ENCODE results near the gene ID2. TPM values are rescaled to one million over a fixed set of nuclear protein-coding genes. Genes with fewer than 3 reads are reported as not detected.

Gene ID2
- total and polyA plus RNA-seq, 2 of the 13 experiments (the other 11 are each of a cell fraction or from before 2014, with no cell fraction given): 214 to 719 TPM

GRCh38 chr2:8656160-8656641, 25.7 kb upstream of the ID2 start (continued):
- no peak for TF ChIP-seq ZNF574 (CRISPR knock-in tag; IDR thresholded peaks at IDR 0.05)
- TF ChIP-seq MEIS1 (CRISPR knock-in tag; IDR thresholded peaks at IDR 0.05; ENCODE audit: borderline replicate concordance): no peak
- TF ChIP-seq BCL6 (CRISPR knock-in tag; IDR thresholded peaks at IDR 0.05): peak; percentile 81
- no peak for TF ChIP-seq HNRNPL (IDR thresholded peaks at IDR 0.05; ENCODE audit: low read depth, low read length)
- TF ChIP-seq CBX2 (IDR thresholded peaks at IDR 0.05; ENCODE audit: low read depth, low read length): no peak
- TF ChIP-seq CBX2 (CRISPR knock-in tag; IDR thresholded peaks at IDR 0.05; ENCODE audit: low read depth): no peak
- peak; percentile 75 for TF ChIP-seq SKI (IDR thresholded peaks at IDR 0.05; ENCODE audit: partially characterized antibody)
- TF ChIP-seq E2F5 (CRISPR knock-in tag; conservative IDR thresholded peaks at IDR 0.05): no peak
- TF ChIP-seq PCBP1 (IDR thresholded peaks at IDR 0.05; ENCODE audit: borderline replicate concordance, low read depth, low read length): no peak
- no peak for TF ChIP-seq ZSCAN21 (CRISPR knock-in tag; IDR thresholded peaks at IDR 0.05; ENCODE audit: borderline replicate concordance)
- TF ChIP-seq AHR (CRISPR knock-in tag; IDR thresholded peaks at IDR 0.05): no peak
- peak; percentile 75 for TF ChIP-seq KDM6A (CRISPR knock-in tag; IDR thresholded peaks at IDR 0.05; ENCODE audit: low read depth)
- TF ChIP-seq RFXANK (CRISPR knock-in tag; IDR thresholded peaks at IDR 0.05): no peak
- TF ChIP-seq KDM5B (CRISPR knock-in tag; IDR thresholded peaks at IDR 0.05; ENCODE audit: borderline replicate concordance): no peak
- no peak for TF ChIP-seq GTF3A (CRISPR knock-in tag; conservative IDR thresholded peaks at IDR 0.05)
- TF ChIP-seq ZFP90 (CRISPR knock-in tag; IDR thresholded peaks at IDR 0.05; ENCODE audit: borderline replicate concordance): no peak
- no peak for TF ChIP-seq ZNF547 (CRISPR knock-in tag; IDR thresholded peaks at IDR 0.05)
- 0 out of 2 replicates have a peak, but pooled peaks have one; percentile 69 for TF ChIP-seq ZSCAN29 (CRISPR knock-in tag; conservative IDR thresholded peaks at IDR 0.05)
- no peak for TF ChIP-seq POLR2G (IDR thresholded peaks at IDR 0.05; ENCODE audit: low read depth, low read length)
- TF ChIP-seq SUZ12 (IDR thresholded peaks at IDR 0.05; ENCODE audit: low read depth, low read length): no peak
- peak; percentile 74; the same call in 1 of the 2 replicates for TF ChIP-seq MIER2 (CRISPR knock-in tag; IDR thresholded peaks at IDR 0.05)
- no peak for TF ChIP-seq LRRFIP1 (CRISPR knock-in tag; conservative IDR thresholded peaks at IDR 0.05)
- TF ChIP-seq ZNF17 (CRISPR knock-in tag; IDR thresholded peaks at IDR 0.05): no peak
- no peak for TF ChIP-seq AKAP8 (CRISPR knock-in tag; IDR thresholded peaks at IDR 0.05)
- peak; percentile 66; the same call in 1 of the 2 replicates for TF ChIP-seq FOXO1 (CRISPR knock-in tag; IDR thresholded peaks at IDR 0.05)
- no peak for TF ChIP-seq ZNF207 (IDR thresholded peaks at IDR 0.05; ENCODE audit: borderline replicate concordance)
- peak; percentile 82 for TF ChIP-seq NR2F6 (IDR thresholded peaks at IDR 0.05)
- TF ChIP-seq NR2F6 (CRISPR knock-in tag; IDR thresholded peaks at IDR 0.05): peak; percentile 85
- TF ChIP-seq HNF4A (CRISPR knock-in tag; IDR thresholded peaks at IDR 0.05): peak; percentile 89
- 0 out of 4 replicates have a peak, but pooled peaks of 1 of the 2 experiments have one; percentile 14 for TF ChIP-seq POLR2A (IDR thresholded peaks at IDR 0.05; ENCODE audit: insufficient read depth in 1 of 2, low read depth in 2 of 2, low read length in 2 of 2)

All from HepG2 (cell line).